GM23338 (cell line): ENCODE measurements around the gene ENTR1.

Source experiments
- EZH2 ChIP-seq: fragments of 200-600 bp; sonication (generic); IDR thresholded peaks from one replicate; pipeline ENCODE4 v1.8.0; 2017; ENCODE audit warnings: antibody characterized with exemption, mild to moderate bottlenecking, low read depth; ENCODE audit not compliant: unreplicated experiment
- POLR2AphosphoS5 ChIP-seq: IDR thresholded peaks from 2 replicates; pipeline ENCODE4 v1.6.1; 2016; ENCODE audit warnings: antibody characterized with exemption, low read depth
- ZNF331 ChIP-seq: fragments of 250-450 bp; sonication (Bioruptor Pico); IDR thresholded peaks from 2 replicates; pipeline ENCODE4 v1.5.0; 2020; ENCODE audit warnings: low read depth, mild to moderate bottlenecking, moderate library complexity
- TF ChIP-seq, protein P1 (sequence below), 2 experiments: fragments of 200-600 bp in 1 of 2; sonication (generic) in 1 of 2; conservative IDR thresholded peaks; 2 replicates each; pipeline versions ENCODE4 v1.5.1 to v1.6.1; 2016 to 2017; ENCODE audit warnings: antibody characterized with exemption in 2 of 2, low read depth in 2 of 2, mild to moderate bottlenecking in 2 of 2, moderate library complexity in 1 of 2
- TF ChIP-seq, protein P2 (sequence below): IDR thresholded peaks from one replicate; pipeline ENCODE4 v1.6.1; 2018; ENCODE audit warnings: antibody characterized with exemption; ENCODE audit not compliant: unreplicated experiment
- TF ChIP-seq, protein P3 (sequence below): fragments of 250-450 bp; sonication (Bioruptor Pico); IDR thresholded peaks from 2 replicates; pipeline ENCODE4 v1.5.0; 2020; ENCODE audit warnings: mild to moderate bottlenecking, moderate library complexity

DNA sequence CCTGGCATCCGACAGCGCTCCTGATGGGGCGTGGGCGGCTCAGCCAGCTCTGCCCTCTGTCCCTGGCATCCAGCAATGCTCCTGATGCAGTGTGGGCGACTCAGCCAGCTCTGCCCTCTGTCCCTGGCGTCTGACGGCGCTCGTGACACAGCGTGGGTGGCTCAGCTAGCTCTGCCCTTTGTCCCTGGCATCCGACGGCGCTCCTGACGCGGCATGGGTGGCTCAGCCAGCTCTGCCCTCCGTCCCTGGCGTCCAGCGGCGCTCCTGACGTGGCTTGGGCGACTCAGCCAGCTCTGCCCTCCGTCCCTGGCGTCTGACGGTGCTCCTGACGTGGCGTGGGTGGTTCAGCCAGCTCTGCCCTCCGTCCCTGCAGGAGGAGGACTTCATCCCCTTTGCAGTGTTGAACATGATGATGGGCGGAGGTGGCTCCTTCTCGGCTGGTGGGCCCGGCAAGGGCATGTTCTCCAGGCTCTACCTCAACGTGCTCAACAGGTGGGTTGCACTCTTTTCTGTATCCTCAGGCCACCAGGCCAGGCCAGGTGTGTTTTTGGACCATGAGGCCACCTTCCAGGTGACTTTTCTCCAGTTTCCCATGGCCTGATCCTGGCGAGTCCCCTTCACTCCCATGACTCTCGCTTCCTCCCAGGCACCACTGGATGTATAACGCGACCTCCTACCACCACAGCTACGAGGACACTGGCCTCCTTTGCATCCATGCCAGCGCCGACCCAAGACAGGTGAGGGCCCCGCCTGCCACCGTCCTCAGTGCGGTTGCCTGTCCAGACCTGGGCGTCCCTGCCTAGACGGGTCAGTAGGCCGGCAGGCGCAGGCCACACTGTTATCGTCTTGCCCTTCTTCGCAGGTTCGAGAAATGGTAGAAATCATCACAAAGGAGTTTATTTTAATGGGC, 8.0 kb upstream of the ENTR1 start:
- TF ChIP-seq, protein P1, sequence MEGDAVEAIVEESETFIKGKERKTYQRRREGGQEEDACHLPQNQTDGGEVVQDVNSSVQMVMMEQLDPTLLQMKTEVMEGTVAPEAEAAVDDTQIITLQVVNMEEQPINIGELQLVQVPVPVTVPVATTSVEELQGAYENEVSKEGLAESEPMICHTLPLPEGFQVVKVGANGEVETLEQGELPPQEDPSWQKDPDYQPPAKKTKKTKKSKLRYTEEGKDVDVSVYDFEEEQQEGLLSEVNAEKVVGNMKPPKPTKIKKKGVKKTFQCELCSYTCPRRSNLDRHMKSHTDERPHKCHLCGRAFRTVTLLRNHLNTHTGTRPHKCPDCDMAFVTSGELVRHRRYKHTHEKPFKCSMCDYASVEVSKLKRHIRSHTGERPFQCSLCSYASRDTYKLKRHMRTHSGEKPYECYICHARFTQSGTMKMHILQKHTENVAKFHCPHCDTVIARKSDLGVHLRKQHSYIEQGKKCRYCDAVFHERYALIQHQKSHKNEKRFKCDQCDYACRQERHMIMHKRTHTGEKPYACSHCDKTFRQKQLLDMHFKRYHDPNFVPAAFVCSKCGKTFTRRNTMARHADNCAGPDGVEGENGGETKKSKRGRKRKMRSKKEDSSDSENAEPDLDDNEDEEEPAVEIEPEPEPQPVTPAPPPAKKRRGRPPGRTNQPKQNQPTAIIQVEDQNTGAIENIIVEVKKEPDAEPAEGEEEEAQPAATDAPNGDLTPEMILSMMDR (conservative IDR thresholded peaks at IDR 0.05; ENCODE audit: low read depth in 2 of 2): no peak
- TF ChIP-seq POLR2AphosphoS5 (no peak), EZH2 (no peak), ZNF331 (CRISPR knock-in tag) (no peak)
- TF ChIP-seq, protein P2, sequence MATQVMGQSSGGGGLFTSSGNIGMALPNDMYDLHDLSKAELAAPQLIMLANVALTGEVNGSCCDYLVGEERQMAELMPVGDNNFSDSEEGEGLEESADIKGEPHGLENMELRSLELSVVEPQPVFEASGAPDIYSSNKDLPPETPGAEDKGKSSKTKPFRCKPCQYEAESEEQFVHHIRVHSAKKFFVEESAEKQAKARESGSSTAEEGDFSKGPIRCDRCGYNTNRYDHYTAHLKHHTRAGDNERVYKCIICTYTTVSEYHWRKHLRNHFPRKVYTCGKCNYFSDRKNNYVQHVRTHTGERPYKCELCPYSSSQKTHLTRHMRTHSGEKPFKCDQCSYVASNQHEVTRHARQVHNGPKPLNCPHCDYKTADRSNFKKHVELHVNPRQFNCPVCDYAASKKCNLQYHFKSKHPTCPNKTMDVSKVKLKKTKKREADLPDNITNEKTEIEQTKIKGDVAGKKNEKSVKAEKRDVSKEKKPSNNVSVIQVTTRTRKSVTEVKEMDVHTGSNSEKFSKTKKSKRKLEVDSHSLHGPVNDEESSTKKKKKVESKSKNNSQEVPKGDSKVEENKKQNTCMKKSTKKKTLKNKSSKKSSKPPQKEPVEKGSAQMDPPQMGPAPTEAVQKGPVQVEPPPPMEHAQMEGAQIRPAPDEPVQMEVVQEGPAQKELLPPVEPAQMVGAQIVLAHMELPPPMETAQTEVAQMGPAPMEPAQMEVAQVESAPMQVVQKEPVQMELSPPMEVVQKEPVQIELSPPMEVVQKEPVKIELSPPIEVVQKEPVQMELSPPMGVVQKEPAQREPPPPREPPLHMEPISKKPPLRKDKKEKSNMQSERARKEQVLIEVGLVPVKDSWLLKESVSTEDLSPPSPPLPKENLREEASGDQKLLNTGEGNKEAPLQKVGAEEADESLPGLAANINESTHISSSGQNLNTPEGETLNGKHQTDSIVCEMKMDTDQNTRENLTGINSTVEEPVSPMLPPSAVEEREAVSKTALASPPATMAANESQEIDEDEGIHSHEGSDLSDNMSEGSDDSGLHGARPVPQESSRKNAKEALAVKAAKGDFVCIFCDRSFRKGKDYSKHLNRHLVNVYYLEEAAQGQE: no peak
- TF ChIP-seq, protein P3, sequence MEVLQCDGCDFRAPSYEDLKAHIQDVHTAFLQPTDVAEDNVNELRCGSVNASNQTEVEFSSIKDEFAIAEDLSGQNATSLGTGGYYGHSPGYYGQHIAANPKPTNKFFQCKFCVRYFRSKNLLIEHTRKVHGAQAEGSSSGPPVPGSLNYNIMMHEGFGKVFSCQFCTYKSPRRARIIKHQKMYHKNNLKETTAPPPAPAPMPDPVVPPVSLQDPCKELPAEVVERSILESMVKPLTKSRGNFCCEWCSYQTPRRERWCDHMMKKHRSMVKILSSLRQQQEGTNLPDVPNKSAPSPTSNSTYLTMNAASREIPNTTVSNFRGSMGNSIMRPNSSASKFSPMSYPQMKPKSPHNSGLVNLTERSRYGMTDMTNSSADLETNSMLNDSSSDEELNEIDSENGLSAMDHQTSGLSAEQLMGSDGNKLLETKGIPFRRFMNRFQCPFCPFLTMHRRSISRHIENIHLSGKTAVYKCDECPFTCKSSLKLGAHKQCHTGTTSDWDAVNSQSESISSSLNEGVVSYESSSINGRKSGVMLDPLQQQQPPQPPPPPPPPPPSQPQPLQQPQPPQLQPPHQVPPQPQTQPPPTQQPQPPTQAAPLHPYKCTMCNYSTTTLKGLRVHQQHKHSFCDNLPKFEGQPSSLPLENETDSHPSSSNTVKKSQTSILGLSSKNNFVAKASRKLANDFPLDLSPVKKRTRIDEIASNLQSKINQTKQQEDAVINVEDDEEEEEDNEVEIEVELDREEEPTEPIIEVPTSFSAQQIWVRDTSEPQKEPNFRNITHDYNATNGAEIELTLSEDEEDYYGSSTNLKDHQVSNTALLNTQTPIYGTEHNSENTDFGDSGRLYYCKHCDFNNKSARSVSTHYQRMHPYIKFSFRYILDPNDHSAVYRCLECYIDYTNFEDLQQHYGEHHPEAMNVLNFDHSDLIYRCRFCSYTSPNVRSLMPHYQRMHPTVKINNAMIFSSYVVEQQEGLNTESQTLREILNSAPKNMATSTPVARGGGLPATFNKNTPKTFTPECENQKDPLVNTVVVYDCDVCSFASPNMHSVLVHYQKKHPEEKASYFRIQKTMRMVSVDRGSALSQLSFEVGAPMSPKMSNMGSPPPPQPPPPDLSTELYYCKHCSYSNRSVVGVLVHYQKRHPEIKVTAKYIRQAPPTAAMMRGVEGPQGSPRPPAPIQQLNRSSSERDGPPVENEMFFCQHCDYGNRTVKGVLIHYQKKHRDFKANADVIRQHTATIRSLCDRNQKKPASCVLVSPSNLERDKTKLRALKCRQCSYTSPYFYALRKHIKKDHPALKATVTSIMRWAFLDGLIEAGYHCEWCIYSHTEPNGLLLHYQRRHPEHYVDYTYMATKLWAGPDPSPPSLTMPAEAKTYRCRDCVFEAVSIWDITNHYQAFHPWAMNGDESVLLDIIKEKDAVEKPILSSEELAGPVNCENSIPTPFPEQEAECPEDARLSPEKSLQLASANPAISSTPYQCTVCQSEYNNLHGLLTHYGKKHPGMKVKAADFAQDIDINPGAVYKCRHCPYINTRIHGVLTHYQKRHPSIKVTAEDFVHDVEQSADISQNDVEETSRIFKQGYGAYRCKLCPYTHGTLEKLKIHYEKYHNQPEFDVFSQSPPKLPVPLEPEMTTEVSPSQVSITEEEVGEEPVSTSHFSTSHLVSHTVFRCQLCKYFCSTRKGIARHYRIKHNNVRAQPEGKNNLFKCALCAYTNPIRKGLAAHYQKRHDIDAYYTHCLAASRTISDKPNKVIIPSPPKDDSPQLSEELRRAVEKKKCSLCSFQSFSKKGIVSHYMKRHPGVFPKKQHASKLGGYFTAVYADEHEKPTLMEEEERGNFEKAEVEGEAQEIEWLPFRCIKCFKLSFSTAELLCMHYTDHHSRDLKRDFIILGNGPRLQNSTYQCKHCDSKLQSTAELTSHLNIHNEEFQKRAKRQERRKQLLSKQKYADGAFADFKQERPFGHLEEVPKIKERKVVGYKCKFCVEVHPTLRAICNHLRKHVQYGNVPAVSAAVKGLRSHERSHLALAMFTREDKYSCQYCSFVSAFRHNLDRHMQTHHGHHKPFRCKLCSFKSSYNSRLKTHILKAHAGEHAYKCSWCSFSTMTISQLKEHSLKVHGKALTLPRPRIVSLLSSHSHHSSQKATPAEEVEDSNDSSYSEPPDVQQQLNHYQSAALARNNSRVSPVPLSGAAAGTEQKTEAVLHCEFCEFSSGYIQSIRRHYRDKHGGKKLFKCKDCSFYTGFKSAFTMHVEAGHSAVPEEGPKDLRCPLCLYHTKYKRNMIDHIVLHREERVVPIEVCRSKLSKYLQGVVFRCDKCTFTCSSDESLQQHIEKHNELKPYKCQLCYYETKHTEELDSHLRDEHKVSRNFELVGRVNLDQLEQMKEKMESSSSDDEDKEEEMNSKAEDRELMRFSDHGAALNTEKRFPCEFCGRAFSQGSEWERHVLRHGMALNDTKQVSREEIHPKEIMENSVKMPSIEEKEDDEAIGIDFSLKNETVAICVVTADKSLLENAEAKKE (CRISPR knock-in tag): no peak
